NCI-H2171 treated with DMSO at 0.1 percent for 48 hours (cell line): ENCODE measurements around the gene NTSR1.

ENCODE experiments used
- DNase-seq: peaks from one replicate; lab custom pipeline; 2025; lab: John Stamatoyannopoulos, UW

Gene NTSR1

GRCh38 chr20:62758226-62758912 is 49.7 kb downstream of the NTSR1 start:
- no peak for DNase-seq

GRCh38 chr20:62759981-62760431 is 51.4 kb downstream of the NTSR1 start:
- DNase-seq, result no peak

- no peak for DNase-seq
Observed at GRCh38 chr20:62760471-62760855, 51.8 kb downstream of the NTSR1 start.

- DNase-seq, result no peak
Observed at GRCh38 chr20:62760856-62761758, 52.5 kb downstream of the NTSR1 start.

DNA sequence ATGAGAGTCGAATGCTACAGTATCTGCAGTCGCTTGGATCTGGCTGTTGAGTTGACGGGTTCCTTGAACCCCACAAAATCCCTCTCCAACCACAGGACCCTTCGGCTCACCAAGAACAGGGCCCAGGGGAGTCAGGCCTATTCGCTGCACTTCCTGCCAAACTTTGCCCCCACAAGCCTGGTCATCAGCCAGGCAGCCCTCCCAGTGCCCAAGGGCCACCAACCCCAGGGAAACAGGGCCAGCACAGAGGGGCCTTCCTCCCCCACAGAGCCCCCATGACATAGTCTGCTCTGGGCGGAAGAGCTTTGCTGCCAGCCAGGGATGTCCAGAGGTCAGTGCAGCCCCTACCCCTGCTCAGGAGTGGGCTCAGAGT is 53.1 kb downstream of the NTSR1 start:
- no peak for DNase-seq

DNA sequence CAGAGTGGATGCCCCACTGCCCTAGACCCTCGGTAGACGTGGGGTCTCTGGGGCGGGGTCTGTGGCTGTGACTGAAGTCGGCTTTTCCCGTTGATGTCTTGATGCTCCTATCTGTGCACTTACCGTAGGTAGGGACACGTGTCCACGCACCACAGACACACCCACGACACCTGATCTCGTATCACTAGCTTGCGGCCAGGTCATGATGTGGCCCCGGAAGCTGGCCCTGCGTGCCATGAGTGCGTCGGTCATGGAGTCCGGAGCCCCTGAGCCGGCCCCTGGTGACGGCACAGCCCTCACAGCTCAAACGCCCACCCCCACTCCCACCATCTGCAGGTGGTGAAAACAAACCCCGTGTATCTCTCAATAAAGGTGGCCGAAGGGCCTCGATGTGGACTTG is 53.7 kb downstream of the NTSR1 start:
- DNase-seq, result no peak

- DNase-seq, result no peak
Observed at GRCh38 chr20:62762801-62763368, 54.2 kb downstream of the NTSR1 start.

DNA sequence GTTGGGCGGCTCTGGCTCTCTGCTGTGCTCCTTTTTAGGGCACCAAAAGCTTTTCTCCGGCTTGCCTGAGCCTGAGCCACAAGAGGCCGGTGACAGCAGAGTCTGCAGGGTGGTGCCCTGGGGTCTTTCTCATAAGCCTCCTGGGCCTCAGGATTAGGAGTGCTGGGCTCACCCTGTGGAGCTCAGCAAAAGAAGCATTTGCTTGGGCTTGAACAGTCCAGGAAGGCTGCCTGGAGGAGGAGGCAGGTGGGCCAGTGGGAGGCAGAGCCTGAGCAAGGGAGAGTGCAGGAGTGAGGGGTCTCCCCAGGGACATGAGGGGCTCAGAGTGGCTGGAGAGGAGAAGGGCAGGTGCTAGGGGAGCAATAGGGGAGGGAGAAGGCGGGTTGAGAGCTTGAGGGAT is 54.8 kb downstream of the NTSR1 start:
- DNase-seq, result no peak

DNA sequence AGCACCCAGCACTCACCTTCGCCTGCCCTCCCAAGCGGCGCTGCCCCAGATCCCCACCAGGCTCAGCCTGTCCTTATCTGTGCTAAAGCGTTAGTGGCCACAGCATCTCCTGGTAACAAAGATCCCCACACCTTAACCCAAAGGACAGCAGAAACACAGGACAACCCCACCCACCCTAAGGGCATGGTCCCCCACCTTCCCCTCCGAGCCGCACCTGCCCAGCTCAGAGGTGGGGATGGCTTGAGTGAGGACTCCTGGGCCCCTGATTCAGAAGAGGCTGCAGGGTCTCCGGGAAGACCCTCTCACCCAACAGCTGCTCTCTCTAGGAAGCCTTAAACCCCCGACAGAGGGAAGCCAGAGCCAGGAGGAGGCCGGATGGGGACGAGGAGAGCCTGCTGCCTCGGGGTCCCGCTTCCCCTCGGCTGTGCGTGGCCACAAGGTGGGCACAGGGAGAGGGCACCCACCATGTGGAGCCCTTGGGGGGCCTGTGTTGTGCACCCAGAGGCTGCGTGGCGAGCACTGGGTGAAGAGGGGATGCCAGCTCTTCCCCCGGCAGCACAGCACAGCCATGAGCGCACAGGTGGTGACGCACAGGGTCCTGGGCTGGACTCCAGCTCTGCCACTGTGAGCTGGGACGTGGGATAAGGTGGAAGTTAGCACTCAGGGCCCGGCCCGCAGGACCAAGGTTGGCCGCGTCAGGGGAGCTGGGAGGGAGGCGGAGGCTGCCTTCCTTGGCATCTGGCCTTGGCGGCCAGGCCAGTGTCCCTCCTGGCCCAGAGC is 55.7 kb downstream of the NTSR1 start:
- no peak for DNase-seq

DNA sequence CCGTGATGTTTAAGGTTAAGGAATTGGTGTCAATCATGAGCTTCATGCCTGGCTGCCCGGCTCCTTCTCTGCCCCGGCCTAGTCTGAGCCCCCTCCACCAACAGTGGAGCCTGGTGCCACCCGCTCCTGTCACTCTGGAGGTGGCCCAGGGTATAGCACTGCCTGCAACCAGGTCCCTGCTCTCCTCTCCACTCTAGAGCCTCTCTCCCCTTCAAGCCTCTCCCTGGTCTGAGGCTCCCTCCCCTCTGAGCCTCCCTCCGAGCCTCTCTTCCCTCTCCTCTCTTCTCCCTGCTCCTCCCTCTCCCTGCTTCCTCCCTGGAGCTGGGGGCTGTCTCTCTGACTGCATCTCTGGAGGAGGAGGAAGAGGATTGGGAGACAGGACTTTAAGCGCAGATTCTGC is 56.4 kb downstream of the NTSR1 start:
- no peak for DNase-seq

DNA sequence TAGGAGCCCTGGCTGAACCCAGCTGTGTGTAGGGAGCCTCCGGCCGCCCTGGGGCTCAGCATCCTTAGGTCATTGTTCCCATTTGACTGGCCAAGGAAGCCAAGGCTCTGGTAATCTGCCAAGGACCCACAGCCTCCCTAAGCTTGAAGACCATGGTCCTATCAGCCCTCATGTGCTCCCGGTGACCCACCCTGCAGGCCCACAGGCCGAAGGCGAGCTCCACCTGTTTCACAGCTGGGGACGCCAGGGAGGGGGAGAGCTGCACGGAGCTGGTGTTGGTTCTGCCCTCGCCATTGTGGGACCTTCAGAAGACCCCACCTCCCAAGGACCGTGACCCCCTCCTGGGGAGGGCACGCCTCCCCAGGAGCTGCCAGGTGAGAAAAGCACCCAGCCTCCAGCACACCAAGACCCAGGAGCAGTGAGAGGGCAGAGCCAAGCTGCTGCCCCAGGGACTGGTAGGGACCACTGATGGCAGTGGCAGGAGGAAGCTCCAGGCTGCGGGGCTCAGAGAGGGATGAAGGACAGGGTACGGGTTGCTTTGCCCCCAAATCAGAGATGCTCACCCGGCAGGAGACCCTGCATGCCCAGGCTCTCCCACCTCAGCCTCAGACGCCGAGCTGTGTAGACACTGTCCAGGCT is 56.9 kb downstream of the NTSR1 start:
- DNase-seq, result no peak

GRCh38 chr20:62766071-62766450 is 57.4 kb downstream of the NTSR1 start:
- no peak for DNase-seq

DNA sequence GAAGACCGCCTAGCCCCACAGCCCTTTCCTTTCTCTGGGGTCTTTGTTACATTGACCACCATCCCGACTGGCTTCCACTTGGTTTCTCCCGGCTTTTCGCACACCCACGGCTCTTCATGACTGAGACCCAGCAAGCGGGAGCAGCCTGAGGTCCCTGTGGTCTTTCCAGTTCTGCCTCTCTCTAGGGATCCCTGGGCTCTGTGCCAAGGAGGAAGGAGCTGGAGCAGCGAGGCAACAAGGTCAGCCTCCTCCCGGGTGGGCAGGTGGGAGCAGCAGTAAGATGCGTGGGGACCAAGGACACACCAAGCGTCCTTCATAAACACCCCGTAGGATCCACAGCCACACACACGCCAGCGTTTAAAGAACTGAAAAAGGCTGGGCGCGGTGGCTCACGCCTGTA is 58.1 kb downstream of the NTSR1 start:
- peak; percentile 23 for DNase-seq

DNA sequence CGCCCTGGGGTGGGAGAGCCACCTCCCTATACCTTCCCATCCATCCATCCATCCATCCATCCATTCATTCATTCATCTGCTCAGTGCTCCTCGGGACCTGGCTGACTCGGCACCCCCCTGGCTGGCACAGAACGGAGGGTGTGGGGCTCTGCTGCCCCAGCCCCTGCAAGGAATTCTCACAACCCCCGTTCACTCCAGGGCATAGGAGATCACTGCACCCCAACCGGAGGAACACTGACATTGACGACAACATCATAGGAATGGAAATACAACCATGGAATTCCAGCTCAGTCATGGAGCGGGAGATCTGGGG is 59.6 kb downstream of the NTSR1 start:
- no peak for DNase-seq

DNA sequence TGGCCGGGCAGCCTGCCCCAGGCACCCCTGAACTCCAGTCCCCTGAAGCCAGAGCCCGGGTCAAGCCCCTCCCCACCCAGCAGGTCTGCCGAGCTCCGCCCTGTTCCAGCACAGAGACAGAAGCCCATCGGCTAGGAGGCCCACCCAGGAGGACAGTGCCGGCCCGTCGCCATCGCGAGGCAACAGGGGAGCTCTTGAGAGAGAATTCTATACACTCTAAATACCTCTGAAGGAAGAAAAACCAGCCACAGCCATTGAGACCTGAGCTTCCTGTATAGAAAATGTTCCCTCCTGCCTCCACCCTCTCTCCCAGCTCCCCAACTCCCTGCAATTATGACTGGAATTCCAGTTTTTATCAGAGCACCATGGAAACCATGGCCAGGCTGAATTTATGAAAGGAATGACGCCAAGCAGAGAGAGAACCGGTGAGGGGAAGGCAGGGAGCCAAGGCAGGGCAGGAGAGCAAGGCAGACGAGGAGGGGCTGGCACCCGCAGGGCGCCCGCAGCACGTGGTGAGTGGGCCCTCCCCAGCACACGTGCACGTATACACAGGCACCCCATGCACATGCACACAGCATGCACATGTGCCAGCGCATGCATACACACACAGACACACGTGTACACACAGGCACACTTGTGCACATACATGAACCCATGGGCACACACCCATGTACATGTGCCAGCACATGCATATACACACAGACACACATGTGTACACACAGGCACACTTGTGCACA is 60.1 kb downstream of the NTSR1 start:
- DNase-seq, result no peak

- DNase-seq, result no peak
Observed at GRCh38 chr20:62769346-62770071, 60.9 kb downstream of the NTSR1 start.

GRCh38 chr20:62770111-62770910 is 61.7 kb downstream of the NTSR1 start:
- peak; percentile 13 for DNase-seq

- no peak for DNase-seq
Observed at GRCh38 chr20:62770916-62771315, 62.3 kb downstream of the NTSR1 start.

DNA sequence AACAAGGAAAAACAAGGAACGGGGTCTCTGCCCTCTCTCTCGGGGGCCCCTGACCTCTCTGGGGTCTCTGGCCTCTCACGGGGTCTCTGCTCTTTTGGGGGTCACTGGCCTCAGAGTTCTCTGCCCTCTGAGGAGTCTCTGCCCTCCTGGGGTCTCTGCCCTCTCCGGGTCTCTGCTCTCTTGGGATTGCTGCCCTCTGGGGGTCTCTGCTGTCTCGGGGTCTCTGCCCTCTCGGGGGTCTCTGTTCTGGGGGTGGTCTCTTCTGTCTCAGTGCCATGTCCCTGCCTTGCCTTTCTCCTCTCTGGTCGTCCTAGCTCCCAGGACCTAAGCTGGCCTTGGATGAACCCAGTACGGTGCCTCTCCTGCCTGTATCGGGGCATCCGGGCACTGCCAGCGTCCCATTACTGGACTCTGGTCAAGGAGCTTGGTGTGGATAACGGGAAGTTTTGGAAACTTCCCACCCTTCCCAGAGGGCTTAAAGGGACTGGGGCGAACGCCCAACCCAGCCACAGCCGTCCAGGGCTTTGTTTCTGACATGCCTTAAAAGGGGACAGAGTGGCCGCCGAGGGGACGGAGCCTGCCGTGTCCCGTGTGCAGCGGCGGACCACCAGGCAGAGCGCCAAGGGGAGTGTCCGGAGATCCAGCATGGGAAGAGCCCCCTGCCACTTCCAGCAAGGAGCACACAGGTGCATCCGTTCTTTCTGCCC is 62.9 kb downstream of the NTSR1 start:
- no peak for DNase-seq
